CD14-positive monocyte (primary cell): ENCODE measurements around the gene PPCS. TPM values are rescaled to one million over a fixed set of nuclear protein-coding genes. Genes with fewer than 3 reads are reported as not detected.

Experiments
- DNase-seq, 3 donors: peaks; one replicate each; pipeline ENCODE4 v3.0.0-alpha.2; 2011 to 2022
- H2AFZ ChIP-seq: 2 replicates; pipeline ENCODE4 v1.6.0; 2012; ENCODE audit warnings: mild to moderate bottlenecking, low read depth, low read length, inconsistent platforms; ENCODE audit not compliant: insufficient read depth, poor library complexity, severe bottlenecking
- H3K27ac ChIP-seq, 2 donors: 1 replicate in 1 of 2; 2 replicates in 1 of 2; pipeline ENCODE4 v1.5.1; 2012 to 2013; ENCODE audit warnings: low read length in 2 of 2, control low read depth in 1 of 2, inconsistent platforms in 1 of 2, low read depth in 1 of 2, mild to moderate bottlenecking in 1 of 2
- H3K27me3 ChIP-seq, 2 donors: one replicate each; pipeline versions ENCODE4 v1.6.0 to v1.6.1; 2011 to 2013; ENCODE audit warnings: low read length in 2 of 2; ENCODE audit not compliant: control insufficient read depth in 2 of 2, insufficient read depth in 2 of 2
- H3K36me3 ChIP-seq, 2 donors: replicated peaks in 1 of 2; 1 replicate in 1 of 2; 2 replicates in 1 of 2; pipeline versions ENCODE4 v1.5.1 to v1.6.1; 2012 to 2013; ENCODE audit warnings: low read length in 2 of 2, control low read depth in 1 of 2, inconsistent platforms in 1 of 2, mild to moderate bottlenecking in 1 of 2; ENCODE audit not compliant: insufficient read depth in 2 of 2, control insufficient read depth in 1 of 2
- H3K4me1 ChIP-seq, 2 donors: 1 replicate in 1 of 2; 2 replicates in 1 of 2; pipeline versions ENCODE4 v1.5.1 to v1.6.1; 2012 to 2013; ENCODE audit warnings: low read length in 2 of 2, control low read depth in 1 of 2, inconsistent platforms in 1 of 2, mild to moderate bottlenecking in 1 of 2, moderate library complexity in 1 of 2; ENCODE audit not compliant: insufficient read depth in 2 of 2, control insufficient read depth in 1 of 2
- H3K4me2 ChIP-seq: replicated peaks from 2 replicates; pipeline ENCODE3; 2012; ENCODE audit warnings: low read length, moderate library complexity, mild to moderate bottlenecking; ENCODE audit not compliant: poor library complexity, severe bottlenecking; ENCODE audit errors: extremely low read depth
- H3K4me3 ChIP-seq, 3 experiments: fragments of 200-600 bp in 1 of 3; sonication (generic) in 1 of 3; replicated peaks in 1 of 3; 1 replicate in 2 of 3; 2 replicates in 1 of 3; pipeline ENCODE4 v1.5.1; 2011 to 2013; ENCODE audit warnings: low read length in 3 of 3, mild to moderate bottlenecking in 3 of 3, control low read depth in 2 of 3, low read depth in 2 of 3, inconsistent platforms in 1 of 3, moderate library complexity in 1 of 3
- H3K79me2 ChIP-seq: 2 replicates; pipeline ENCODE4 v1.6.0; 2012; ENCODE audit warnings: mild to moderate bottlenecking, control low read depth, inconsistent platforms, low read length, moderate library complexity; ENCODE audit not compliant: insufficient read depth
- H3K9ac ChIP-seq: 2 replicates; pipeline ENCODE4 v1.6.0; 2017; ENCODE audit warnings: low read length, mild to moderate bottlenecking; ENCODE audit not compliant: insufficient read depth, poor library complexity, severe bottlenecking
- H3K9me3 ChIP-seq, 2 donors: replicated peaks in 1 of 2; 1 replicate in 1 of 2; 2 replicates in 1 of 2; pipeline versions ENCODE4 v1.5.1 to v1.6.1; 2012 to 2013; ENCODE audit warnings: low read length in 2 of 2, control low read depth in 1 of 2; ENCODE audit not compliant: control insufficient read depth in 1 of 2, insufficient read depth in 1 of 2
- H4K20me1 ChIP-seq: 2 replicates; pipeline ENCODE4 v1.6.0; 2012; ENCODE audit warnings: mild to moderate bottlenecking, low read length, control low read depth, moderate library complexity; ENCODE audit not compliant: insufficient read depth
- H3K27ac Mint-ChIP-seq, 7 donors: one replicate each; pipeline ENCODE4 v1.8.0; 2020; ENCODE audit warnings: mild to moderate bottlenecking in 7 of 7, mixed read lengths in 7 of 7, moderate library complexity in 6 of 7, inconsistent platforms in 2 of 7
- H3K27me3 Mint-ChIP-seq, 3 donors: one replicate each; pipeline ENCODE4 v1.8.0; 2021 to 2022; ENCODE audit warnings: low read depth in 3 of 3, mild to moderate bottlenecking in 3 of 3, mixed read lengths in 3 of 3, moderate library complexity in 3 of 3, inconsistent platforms in 1 of 3
- H3K36me3 Mint-ChIP-seq, 2 donors: one replicate each; pipeline ENCODE4 v1.8.0; 2020; ENCODE audit warnings: mixed read lengths in 2 of 2, inconsistent platforms in 1 of 2, mild to moderate bottlenecking in 1 of 2
- H3K4me1 Mint-ChIP-seq: one replicate; pipeline ENCODE4 v1.8.0; 2020; ENCODE audit warnings: mild to moderate bottlenecking, mixed read lengths
- H3K4me3 Mint-ChIP-seq, 2 donors: one replicate each; pipeline ENCODE4 v1.8.0; 2020; ENCODE audit warnings: mild to moderate bottlenecking in 2 of 2, mixed read lengths in 2 of 2, moderate library complexity in 1 of 2
- H3K9me3 Mint-ChIP-seq, 7 donors: one replicate each; pipeline ENCODE4 v1.8.0; 2020 to 2022; ENCODE audit warnings: mixed read lengths in 7 of 7, mild to moderate bottlenecking in 6 of 7, moderate library complexity in 6 of 7, inconsistent platforms in 2 of 7
- CTCF ChIP-seq: fragments of 200-600 bp; IDR thresholded peaks from one replicate; pipeline ENCODE4 v1.8.0; 2022; ENCODE audit warnings: antibody characterized with exemption, mild to moderate bottlenecking
- WGBS: methylation state at CpG from one replicate; pipeline ENCODE4 v1.1.5; 2013; ENCODE audit warnings: missing lambda C conversion rate; ENCODE audit not compliant: insufficient coverage; 5-methylcytosine and 5-hydroxymethylcytosine counted together
- intact Hi-C, 2 donors: fragments of 100-400 bp; cut with micrococcal nuclease; formaldehyde crosslinking; loops; one replicate each; pipeline versions ENCODE4 v1.15.0 to v1.15.1; 2023
- polyA plus RNA-seq, 3 donors: library from polyadenylated mRNA; depleted of rRNA in 1 of 3; unstranded in 2 of 3; stranded (reverse) in 1 of 3; fragments of 300-500 nt in 2 of 3; fragments of >200 nt in 1 of 3; fragmentation: Illumina TruSeq in 2 of 3; gene quantifications; 1 replicate in 2 of 3; 2 replicates in 1 of 3; pipeline ENCODE4 v1.2.3, GENCODE V29; 2012 to 2021

PPCS gene
- polyA plus RNA-seq, 3 donors = 43.2 to 182 (median 176) TPM

- Histone ChIP-seq H3K79me2 (no peaks in the 10 kb centered on the region), H4K20me1 (no peaks in the 10 kb centered on the region), H3K4me3 (no peak overlapping the region), H3K4me1 (peaks cover under 1 to 3% of the 10 kb centered on the region in 2 donors), H3K36me3 (no peaks in the 10 kb centered on the region), H3K9me3 (no peaks in the 10 kb centered on the region), H3K4me2 (no peak overlapping the region), H3K27ac (no peak overlapping the region), H3K9ac (no peak overlapping the region), H3K27me3 (no peaks in the 10 kb centered on the region), H2AFZ (no peak overlapping the region)
- Mint-ChIP-seq H3K27ac (no peak overlapping the region), H3K4me3 (no peak overlapping the region), H3K9me3 (no peaks in the 10 kb centered on the region), H3K4me1 (peaks cover 2% of the 10 kb centered on the region), H3K36me3 (no peaks in the 10 kb centered on the region), H3K27me3 (peaks cover 0 to 1% (median 0%) of the 10 kb centered on the region in 3 donors)
- WGBS = no CpG with 5 or more reads among the region's 1 CpG
- intact Hi-C loops = no loop called here
- TF ChIP-seq CTCF = no peak
- DNase-seq = no peak
Observed at GRCh38 chr1:42450061-42450460, 6.3 kb upstream of the PPCS start.

- no peak overlapping the region for H3K27ac ChIP-seq
- peaks cover 0 to 1% (median 0%) of the 10 kb centered on the region in 3 donors for H3K27me3 Mint-ChIP-seq
- H3K4me3 Mint-ChIP-seq = no peak overlapping the region
- H3K4me1 Mint-ChIP-seq = peaks cover 19% of the 10 kb centered on the region
- peaks cover 20% of the 10 kb centered on the region for H3K79me2 ChIP-seq
- intact Hi-C loops = no loop called here
- H3K4me1 ChIP-seq = peaks cover 14 to 28% of the 10 kb centered on the region in 2 donors
- no peak for DNase-seq
- no peak overlapping the region for H2AFZ ChIP-seq
- H3K4me2 ChIP-seq = no peak overlapping the region
- peaks cover 9 to 13% of the 10 kb centered on the region in 2 donors for H3K36me3 Mint-ChIP-seq
- no peaks in the 10 kb centered on the region for H3K9me3 Mint-ChIP-seq
- H3K27me3 ChIP-seq = no peaks in the 10 kb centered on the region
- no peak overlapping the region for H3K9ac ChIP-seq
- no peaks in the 10 kb centered on the region for H4K20me1 ChIP-seq
- H3K9me3 ChIP-seq = no peaks in the 10 kb centered on the region
- H3K36me3 ChIP-seq = peaks cover 0 to 8% of the 10 kb centered on the region in 2 donors
- H3K27ac Mint-ChIP-seq = no peak overlapping the region
- 100% methylated on average over 1 of the region's 4 CpGs for WGBS
- H3K4me3 ChIP-seq = no peak overlapping the region
- no peak for TF ChIP-seq CTCF
Observed at GRCh38 chr1:42453386-42453785, 3.0 kb upstream of the PPCS start.
